ENCODE measurements around the gene EZH1. TPM values are rescaled to one million over a fixed set of nuclear protein-coding genes. Genes with fewer than 3 reads are reported as not detected.

EZH1 gene
- total RNA-seq, 1 donor from 2014 or later = 43.3 TPM

DNA sequence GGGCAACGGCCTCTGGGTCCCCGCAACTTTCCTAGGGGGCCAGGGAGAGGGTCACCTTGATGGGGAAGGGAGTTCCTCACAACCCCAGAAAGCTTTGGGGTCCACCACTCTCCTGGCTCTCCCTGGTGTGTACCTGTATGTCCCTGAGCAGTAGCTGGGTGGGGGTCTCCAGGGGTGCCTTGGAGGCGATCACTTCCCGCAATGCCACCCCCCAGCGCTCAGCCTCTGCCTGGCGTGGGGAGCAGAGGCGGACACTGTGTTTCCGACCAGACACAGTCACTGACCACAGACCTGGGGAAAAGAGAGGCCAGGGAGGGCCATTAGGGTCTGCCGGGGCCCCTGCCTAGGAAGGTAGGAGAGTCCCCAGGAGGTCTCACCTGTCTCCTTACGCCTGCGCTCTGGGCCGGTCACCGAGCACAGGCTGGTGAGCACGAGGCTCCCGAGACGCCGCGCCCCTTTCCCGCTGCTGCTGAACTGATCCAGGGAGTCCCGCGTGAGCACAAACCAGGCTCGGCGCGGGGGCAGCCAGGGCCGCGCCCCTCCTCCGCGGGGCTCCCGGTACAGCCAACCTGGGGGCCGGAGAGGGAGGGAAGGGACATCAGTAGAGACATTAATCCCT is 71.5 kb downstream of the EZH1 start:
- DNase-seq = no peak
- peak overlapping the region; percentile 97 for H3K27ac ChIP-seq (replicated peaks)

DNA sequence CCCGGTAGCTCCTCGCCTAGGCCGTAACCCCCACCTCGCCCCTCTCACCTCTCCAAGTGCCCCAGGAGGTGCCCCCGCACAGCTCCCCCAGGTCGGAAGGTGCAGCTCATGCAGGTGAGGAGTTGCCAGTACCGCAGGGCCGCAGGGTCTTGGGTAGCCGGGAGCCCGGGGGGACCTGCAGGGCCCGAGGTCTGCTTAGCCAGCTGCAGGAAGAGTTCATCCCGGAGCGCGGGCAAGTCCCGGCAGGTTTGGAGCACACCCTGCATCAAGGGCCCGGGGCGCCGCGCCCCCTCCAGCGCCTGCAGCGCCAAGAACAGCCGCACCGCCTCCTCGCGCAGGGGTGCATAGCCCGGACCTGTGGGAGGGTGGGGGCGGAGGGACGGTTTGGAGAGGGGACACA is 72.8 kb downstream of the EZH1 start:
- no peak for DNase-seq
- no peaks in the 10 kb centered on the region for H3K9me3 ChIP-seq (replicated peaks)
- H3K27me3 ChIP-seq (ENCODE audit: low read depth) = no peaks in the 10 kb centered on the region
- H3K27ac ChIP-seq (replicated peaks) = peak overlapping the region; percentile 97
- peaks cover 77% of the 10 kb centered on the region for H3K4me1 ChIP-seq
- TF ChIP-seq, protein P1, sequence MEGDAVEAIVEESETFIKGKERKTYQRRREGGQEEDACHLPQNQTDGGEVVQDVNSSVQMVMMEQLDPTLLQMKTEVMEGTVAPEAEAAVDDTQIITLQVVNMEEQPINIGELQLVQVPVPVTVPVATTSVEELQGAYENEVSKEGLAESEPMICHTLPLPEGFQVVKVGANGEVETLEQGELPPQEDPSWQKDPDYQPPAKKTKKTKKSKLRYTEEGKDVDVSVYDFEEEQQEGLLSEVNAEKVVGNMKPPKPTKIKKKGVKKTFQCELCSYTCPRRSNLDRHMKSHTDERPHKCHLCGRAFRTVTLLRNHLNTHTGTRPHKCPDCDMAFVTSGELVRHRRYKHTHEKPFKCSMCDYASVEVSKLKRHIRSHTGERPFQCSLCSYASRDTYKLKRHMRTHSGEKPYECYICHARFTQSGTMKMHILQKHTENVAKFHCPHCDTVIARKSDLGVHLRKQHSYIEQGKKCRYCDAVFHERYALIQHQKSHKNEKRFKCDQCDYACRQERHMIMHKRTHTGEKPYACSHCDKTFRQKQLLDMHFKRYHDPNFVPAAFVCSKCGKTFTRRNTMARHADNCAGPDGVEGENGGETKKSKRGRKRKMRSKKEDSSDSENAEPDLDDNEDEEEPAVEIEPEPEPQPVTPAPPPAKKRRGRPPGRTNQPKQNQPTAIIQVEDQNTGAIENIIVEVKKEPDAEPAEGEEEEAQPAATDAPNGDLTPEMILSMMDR (IDR thresholded peaks at IDR 0.05; ENCODE audit: borderline replicate concordance) = no peak
- no peak overlapping the region for H3K4me3 ChIP-seq
- intact Hi-C loops (cut with micrococcal nuclease) = loop anchor here (10.0 kb wide), 1 partner anchor 57 kb away; no protein-coding TSS in a partner anchor
- peaks cover 56% of the 10 kb centered on the region for H3K36me3 ChIP-seq

More for the DNA sequence above, 71.5 kb downstream of the EZH1 start:
- H3K4me3 ChIP-seq = peak overlapping the region; percentile 98
- H3K36me3 ChIP-seq = peaks cover 51% of the 10 kb centered on the region
- intact Hi-C loops (cut with micrococcal nuclease) = loop anchor here (10.0 kb wide), 1 partner anchor 59 kb away; no protein-coding TSS in a partner anchor
- H3K27me3 ChIP-seq (ENCODE audit: low read depth) = no peaks in the 10 kb centered on the region
- H3K9me3 ChIP-seq (replicated peaks) = no peaks in the 10 kb centered on the region
- H3K4me1 ChIP-seq = peaks cover 76% of the 10 kb centered on the region
- TF ChIP-seq, protein P1 (IDR thresholded peaks at IDR 0.05; ENCODE audit: borderline replicate concordance) = no peak

GRCh38 chr17:42670789-42671657 is 73.8 kb downstream of the EZH1 start:
- Histone ChIP-seq H3K27ac (replicated peaks) (peak overlapping the region; percentile 97), H3K27me3 (ENCODE audit: low read depth) (no peaks in the 10 kb centered on the region), H3K4me3 (no peak overlapping the region), H3K36me3 (peaks cover 66% of the 10 kb centered on the region), H3K4me1 (peaks cover 79% of the 10 kb centered on the region), H3K9me3 (replicated peaks) (no peaks in the 10 kb centered on the region)
- intact Hi-C loops (cut with micrococcal nuclease) = loop anchor here (10.0 kb wide), 1 partner anchor 56 kb away; no protein-coding TSS in a partner anchor
- no peak for DNase-seq
- TF ChIP-seq, protein P1 (IDR thresholded peaks at IDR 0.05; ENCODE audit: borderline replicate concordance) = no peak

GRCh38 chr17:42669977-42670788 is 74.7 kb downstream of the EZH1 start:
- H3K27ac ChIP-seq (replicated peaks) = peak overlapping the region; percentile 90
- H3K27me3 ChIP-seq (ENCODE audit: low read depth) = no peaks in the 10 kb centered on the region
- peaks cover 71% of the 10 kb centered on the region for H3K4me1 ChIP-seq
- intact Hi-C loops (cut with micrococcal nuclease) = loop anchor here (10.0 kb wide), 1 partner anchor 55 kb away; no protein-coding TSS in a partner anchor
- no peaks in the 10 kb centered on the region for H3K9me3 ChIP-seq (replicated peaks)
- H3K36me3 ChIP-seq = peaks cover 74% of the 10 kb centered on the region
- TF ChIP-seq, protein P1 (IDR thresholded peaks at IDR 0.05; ENCODE audit: borderline replicate concordance) = no peak
- DNase-seq = no peak
- H3K4me3 ChIP-seq = no peak overlapping the region

DNA sequence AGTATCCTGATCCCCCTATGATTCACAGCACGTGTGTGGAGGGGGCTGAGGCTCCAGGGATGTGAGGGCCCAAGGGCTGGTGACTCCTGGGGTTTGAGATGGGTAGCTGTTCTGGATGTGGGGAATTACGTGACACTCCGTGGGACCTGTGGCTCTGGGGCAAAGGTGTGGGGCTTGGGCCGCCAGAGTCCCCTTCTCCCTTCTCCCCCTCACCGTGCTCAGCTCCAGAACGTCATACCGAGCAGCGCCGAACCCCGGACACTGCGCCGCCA is 75.2 kb downstream of the EZH1 start:
- Histone ChIP-seq H3K4me1 (peaks cover 71% of the 10 kb centered on the region), H3K9me3 (replicated peaks) (no peaks in the 10 kb centered on the region), H3K4me3 (no peak overlapping the region), H3K27me3 (ENCODE audit: low read depth) (no peaks in the 10 kb centered on the region), H3K36me3 (peaks cover 80% of the 10 kb centered on the region), H3K27ac (replicated peaks) (peak overlapping the region; percentile 90)
- intact Hi-C loops (cut with micrococcal nuclease) = no loop called here
- no peak for DNase-seq
- TF ChIP-seq, protein P1 (IDR thresholded peaks at IDR 0.05; ENCODE audit: borderline replicate concordance) = no peak

Data from left ventricle myocardium inferior (tissue), 1 donor.